Measurements from ENCODE around the gene FBLL1.
"Not testable (repeated sequence)": the region's sequence is repeated elsewhere in the genome, so short reads cannot be mapped to it uniquely, and the experiment has no call there.

FBLL1 gene

DNA sequence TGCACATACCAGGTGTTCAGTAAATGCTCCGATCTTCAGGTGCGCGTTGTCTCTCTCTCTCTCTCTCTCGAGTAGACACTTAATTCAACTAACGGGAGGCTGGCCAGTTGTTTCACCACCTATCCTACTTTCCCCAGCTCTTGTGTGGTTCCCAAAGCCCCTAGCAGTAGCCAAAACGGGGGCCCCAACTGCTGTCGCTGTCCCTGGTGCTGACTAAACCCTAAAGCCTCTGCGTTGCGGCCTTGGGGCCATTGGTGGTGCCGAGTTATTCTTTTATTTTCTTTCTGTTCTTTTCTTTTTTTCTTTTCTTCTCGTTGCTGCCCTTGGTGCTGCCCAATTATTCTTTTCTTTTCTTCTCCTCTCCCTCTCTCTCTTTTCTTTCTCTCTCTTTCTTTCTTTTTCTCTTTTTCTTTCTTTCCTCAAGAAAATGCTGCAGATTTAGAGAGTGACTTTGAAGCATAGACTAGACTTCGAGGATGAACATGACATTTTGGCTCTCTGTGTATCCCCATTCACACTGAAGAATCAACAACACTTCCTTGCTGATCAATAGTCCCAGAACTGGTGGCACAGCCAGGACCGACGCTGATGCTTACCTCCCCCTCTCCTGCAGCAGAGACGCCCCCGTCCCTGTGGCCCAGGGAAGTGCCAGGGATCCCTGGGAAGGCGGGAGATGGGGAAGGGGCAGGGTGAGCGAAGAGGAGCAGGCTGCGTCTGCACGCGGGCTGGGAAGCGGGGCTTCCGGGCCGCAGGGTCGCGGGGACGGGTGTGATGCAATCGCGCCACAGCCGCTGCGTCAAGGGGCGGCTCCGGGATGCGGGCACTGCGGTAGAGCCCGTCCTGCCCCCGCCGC is at the start of gene FBLL1:
FBLL1 (plus strand) TSS at position 785 of the 853 bp plus-strand sequence. CDS start 200 bp downstream, outside the sequence.
- DNase-seq (ENCODE audit: low read depth in 2 of 2) = peak in 1 of 2 experiments; percentile 6

DNA sequence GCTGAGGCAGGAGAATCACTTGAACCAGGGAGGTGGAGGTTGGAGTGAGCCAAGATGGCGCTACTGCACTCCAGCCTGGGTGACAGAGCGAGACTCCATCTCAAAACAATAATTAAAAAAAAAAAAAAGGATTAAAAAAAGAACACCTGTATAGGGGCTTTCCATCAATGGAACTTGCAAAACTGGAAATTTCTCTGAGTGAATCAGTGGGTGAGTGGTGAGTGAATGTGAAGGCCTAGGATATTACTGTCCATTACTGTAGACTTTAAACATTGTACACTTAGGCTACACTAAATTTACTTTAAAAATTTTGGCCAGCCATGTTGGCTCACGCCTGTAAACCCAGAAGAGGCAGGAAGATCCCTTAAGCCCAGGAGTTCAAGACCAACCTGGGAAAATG is 48.5 kb upstream of the FBLL1 start:
- no peak for DNase-seq (ENCODE audit: low read depth in 2 of 2)

DNA sequence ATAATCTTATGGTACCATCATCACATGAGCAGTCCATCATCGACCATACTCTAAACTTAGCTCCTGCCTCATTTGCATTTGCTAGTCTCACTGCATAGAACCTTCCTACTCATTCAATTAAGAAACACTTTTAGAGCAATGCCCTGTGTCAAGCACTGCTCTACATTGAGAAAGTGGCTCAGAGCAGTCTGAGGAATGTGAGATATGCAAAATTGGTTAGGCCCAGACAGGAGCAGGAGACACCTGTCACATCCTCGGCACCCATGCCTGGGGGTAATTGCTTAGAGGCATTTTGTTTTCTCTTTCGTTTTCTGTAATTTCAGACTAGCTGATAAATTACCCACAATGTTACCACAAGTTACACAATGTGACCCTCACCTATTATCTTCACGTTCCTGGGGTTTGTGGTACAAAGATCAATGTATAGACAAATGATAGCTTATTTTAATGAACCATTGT is 47.7 kb upstream of the FBLL1 start:
- DNase-seq (ENCODE audit: low read depth in 2 of 2) = no peak

DNA sequence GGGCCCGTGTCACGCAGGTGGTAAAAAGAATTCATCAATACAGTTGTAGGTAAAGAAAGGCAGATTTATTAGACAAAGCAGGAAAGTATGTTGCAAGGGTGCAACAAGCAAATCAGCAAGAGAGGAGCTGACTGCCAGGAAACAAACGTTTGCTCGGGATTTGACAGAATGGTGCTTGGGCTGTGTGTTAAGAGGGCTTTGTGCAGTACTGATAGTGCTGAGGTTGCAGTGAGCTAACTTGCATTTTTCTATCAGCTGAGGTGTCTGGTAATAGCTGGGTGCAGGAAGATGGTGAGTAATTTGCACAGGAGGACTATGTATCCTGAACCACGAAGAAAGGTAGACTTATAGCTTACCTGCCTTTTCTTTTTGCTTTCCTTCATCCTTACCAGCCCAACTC is 46.7 kb upstream of the FBLL1 start:
- DNase-seq (ENCODE audit: low read depth in 2 of 2) = no peak

DNA sequence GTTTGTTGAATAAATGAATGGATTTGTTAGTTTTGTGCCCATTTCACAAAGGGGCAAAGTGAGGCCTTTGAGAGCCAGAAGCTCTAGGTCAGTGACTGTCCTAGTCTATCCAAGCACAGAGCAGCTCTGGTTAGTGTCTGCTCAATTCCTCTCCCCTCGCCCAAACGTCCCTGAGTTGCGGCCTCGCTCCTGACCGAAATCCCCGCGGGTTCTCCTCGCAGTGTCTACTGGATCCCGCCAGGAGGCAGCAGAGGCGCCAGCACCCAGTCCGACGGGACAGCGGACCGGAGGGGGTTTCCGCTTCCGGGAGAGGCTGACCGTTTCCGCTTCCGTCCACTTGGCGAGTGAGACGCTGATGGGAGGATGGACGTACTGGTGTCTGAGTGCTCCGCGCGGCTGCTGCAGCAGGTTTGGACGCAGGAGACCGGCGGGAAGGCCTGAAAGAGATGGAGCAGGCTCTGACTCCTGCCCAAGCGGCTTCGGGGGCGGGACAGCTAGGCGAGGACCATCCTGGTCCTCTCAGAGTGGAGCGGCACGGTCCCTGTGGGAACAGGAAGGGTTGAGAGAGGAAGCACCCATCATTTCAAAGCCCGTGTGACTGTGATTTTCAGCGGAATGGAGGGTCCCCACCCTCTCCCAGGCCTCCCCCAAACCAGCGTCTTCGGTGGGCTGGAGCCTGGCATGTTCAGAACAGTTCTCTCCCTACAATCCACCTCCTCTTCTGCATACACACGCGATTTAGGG is 42.8 kb upstream of the FBLL1 start, which contains the start of gene RARS1:
RARS1 (plus strand) TSS at position 336 of the 744 bp plus-strand sequence; CDS start at position 364, 28 bp downstream.
- DNase-seq (ENCODE audit: low read depth in 2 of 2) = peak; percentile 85 to 87

DNA sequence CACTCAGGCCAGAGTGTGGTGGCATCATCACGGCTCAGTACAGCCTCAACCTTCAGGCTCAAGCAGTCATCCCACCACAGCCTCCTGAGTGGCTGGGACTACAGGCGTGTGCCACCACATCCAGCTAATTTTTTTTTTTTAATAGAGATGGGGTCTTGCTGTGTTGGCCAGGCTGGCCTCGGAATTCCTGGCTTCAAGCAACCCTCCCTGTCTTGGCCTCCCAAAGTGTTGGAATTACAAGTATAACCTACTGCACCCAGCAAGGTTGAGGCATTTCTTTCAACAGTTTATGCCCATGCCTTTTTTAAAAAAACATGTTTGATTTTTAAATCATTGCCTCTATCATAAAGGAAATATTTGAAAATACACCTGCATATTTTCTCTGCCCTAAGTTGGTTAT is 40.0 kb upstream of the FBLL1 start:
- no peak for DNase-seq (ENCODE audit: low read depth in 2 of 2)

DNA sequence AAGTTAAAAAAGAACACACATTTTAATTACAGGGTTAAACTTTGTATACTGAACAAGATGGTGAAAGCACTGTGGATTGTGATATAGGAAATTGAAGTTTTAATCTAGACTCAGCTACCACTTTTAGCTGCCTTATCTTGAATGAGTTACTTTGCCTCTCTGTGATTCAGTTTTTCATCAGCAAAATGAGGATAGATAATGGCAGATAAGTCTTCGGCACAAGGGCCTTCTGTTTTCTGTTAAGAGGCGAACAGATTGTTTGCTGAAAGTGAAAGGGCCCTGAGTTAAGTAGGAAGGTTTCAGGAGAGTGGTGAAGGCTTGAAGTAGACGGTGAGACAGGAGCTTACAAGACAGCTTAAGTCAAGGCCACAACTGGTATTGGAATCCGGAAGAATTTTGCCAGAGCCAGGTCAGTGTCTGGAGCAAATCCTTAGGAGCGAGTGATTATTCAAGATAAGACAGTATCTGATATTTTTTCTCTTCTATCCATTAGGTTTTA is 35.0 kb upstream of the FBLL1 start:
- DNase-seq (ENCODE audit: low read depth in 2 of 2) = no peak

DNA sequence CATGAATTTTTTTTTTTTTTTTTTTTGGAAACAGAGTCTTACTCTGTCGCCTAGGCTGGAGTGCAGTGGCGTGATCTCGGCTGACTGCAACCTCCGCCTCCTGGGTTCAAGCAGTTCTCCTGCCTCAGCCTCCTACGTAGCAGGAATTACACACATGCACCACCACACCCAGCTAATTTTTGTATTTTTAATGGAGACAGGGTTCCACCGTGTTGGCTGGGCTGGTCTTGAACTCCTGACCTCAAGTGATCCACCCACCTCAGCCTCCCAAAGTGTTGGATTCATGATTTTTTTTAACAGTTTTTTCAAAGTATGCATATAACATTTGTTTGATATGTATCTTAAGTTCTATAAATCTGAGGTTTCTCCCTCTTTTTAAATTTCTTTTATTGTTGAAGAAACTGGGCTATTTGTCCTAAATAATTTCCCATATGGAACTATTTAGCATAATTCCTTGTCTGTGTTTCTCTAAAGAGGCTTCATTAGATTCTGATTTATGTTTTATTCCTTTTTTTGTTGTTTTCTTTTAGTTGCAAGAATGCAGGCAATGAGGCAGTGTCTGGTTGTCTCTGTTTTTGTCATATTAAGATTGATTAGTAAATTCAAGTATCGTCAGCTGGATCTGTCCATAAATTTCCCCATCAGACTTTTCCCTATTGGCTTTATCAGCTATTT is 26.4 kb upstream of the FBLL1 start:
- no peak for DNase-seq (ENCODE audit: low read depth in 2 of 2)

DNA sequence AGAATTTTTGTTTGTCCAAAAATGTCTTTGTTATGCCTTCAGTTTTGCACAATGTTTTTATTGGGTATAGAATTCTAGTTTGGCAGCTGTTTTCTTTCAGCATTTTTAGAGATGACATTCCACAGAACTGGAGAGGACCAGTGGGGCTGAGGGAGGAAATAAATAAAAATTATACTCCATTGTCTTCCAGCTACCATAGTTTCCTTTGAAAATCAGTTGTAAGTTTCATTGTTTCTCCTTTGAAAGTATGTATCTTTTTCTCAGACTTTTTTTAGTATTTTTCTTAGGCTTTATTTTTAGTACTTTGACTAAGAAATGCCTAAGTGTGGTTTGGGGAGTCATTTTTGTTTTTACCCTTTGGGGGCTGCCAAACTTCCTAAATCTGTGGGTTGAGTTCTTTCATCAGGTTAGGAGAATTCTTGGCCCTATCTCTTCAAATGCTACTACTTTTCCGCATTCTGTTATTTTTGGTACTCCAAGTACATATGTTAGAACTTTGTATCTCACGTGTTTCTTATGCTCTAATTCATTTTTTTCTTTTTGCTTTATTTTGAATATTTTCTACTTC is 15.2 kb upstream of the FBLL1 start:
- DNase-seq (ENCODE audit: low read depth in 2 of 2) = no peak

DNA sequence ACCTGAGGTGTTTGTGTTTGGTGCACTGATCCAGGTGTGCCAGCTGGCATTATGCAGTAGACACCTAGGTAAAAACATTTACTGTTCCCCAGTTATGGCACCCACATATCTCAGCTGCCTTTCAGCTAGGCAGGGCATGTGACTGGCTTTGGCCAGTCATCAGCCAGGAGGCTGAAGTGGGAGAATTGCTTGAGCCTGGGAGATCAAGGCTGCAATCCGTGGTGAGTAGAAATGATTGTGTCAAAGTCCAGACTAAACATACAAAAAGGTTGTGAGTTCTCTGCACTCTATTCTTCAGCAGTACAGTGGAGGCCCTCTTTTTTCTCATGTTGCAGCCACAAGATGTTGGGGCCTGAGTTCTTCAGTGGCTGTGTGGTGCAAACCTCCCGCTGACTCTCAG is 3.2 kb upstream of the FBLL1 start:
- DNase-seq (ENCODE audit: low read depth in 2 of 2) = no peak

DNA sequence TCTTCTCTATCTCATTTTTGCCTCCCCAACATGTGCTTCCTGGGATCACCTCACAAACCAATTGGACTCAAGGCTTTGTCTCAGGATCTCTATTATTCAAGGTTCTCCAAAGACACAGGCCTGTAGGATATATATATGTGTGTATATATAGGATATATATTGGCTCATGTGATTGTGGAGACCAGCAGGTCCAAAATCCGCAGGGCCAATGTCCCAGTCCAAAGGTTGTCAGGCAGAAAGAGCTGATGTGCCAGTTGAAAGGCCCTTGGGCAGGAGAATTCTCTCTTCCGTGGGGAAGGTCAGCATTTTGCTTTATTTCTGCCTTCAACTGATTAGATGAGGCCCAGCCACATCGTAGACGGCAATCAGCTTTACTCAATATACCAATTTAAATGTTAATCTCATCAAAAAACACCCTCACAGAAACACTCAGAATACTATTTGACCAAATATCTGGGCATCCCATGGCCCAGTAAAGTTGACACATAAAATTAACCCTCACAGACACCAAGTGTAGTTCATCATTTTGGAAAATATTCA is 1.3 kb upstream of the FBLL1 start:
- no peak for DNase-seq (ENCODE audit: low read depth in 2 of 2)

DNA sequence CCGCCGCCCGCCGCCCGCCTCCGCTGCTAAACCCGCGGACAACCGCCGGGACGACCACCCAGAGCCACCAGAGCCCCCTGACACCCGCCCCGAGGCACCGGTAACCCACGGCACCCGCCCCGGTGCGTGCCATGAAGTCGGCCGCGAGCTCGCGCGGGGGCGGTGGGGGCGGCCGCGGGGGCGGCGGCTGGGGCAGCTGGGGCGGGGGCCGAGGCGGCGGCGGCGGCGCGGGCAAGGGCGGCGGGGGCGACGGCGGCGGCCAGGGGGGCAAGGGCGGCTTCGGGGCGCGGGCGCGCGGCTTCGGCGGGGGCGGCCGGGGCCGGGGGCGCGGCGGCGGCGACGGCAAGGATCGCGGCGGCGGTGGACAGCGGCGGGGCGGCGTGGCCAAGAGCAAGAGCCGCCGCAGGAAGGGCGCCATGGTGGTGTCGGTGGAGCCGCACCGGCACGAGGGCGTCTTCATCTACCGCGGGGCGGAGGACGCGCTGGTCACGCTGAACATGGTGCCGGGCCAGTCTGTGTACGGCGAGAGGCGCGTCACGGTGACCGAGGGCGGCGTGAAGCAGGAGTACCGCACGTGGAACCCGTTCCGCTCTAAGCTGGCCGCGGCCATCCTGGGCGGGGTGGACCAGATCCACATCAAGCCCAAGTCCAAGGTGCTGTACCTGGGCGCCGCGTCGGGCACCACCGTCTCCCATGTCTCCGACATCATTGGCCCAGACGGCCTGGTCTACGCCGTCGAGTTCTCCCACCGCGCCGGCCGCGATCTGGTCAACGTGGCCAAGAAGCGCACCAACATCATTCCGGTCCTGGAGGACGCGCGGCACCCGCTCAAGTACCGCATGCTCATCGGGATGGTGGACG is 499 bp downstream of the FBLL1 start:
- DNase-seq (ENCODE audit: low read depth in 2 of 2) = no peak

DNA sequence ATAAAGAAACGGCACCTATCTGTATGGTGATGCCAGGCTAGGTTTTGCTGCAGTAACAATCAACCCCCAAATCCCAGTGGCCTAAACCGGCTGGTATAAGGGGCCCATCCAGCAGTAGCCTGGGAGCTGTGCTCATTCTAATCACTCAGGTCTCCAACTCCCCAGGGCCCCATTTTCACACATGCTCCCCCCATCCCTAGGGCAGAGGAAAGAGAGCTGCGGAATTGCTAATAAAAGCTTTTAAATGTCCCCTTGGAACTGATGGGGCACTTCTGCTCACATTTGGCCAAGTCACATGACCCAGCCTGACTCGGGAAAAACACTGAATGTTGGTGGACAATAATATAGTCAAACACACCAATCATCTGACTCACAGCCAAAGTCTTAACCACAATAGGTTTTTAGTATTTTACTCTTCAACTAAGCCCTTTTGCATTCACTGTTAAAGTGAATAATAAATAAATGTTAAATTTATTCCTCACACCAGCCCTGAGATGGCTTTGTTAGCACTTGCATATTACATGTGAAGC is 1.6 kb downstream of the FBLL1 start:
- no peak for DNase-seq (ENCODE audit: low read depth in 2 of 2)

DNA sequence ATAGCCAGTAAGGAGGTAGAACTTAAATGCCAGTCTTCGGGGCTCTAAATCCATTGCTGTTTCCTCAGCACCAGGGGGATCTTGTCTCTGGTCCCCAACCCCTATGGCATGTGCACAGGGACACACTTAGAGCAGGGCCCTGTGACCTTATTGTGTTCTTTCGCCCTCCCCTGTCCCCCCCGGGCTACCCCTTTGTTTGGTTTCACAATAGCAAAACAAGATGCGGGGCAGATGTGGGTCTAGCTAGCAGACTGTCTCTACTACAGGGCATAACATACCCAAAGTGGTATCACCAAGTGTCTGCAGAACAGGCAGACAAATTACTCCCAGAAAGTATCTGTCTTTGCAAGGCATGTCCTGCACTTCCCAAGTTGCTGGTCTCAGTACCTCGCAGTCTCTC is 2.1 kb downstream of the FBLL1 start:
- no peak for DNase-seq (ENCODE audit: low read depth in 2 of 2)

DNA sequence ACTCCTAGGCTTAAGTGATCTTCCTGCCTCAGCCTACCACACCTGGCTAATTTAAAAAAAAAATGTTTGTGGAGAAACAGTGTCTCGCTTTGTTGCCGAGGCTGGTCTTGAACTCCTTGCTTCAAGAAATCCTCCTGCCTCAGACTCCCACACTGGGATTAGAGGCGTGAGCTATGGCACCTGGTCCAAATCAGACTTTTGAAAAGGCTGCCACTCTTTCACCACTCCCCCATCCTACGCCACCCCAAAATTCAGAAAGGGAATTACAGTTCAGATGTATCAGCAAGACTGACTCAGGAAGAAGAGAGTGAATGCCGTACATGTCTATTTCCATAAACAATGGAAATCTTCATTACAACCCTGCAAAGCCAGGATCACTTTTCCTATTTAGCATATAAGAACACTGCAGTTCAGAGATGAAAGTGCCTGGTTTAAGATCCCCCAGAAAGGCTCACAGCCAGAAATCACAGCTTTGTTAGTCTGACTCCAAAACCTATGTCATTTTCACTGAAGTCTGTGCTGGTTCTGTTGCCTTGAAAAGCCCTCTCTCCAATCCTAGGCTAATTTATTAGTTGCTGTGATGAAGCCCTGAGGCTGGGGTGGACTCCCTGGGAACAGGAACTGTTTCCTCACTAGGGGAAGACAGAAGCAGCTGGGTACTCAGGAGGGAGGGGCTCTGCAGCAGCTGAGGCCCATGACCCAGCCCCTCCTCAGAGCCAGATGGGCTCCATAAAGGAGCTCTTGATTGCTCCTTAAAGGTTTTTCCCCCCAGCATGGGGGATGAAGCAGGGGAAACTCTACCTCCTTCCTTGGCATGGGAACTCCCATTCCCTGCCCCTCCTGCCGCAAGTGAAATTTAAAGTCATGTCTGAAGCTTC is 3.1 kb downstream of the FBLL1 start:
- DNase-seq (ENCODE audit: low read depth in 2 of 2) = no peak

DNA sequence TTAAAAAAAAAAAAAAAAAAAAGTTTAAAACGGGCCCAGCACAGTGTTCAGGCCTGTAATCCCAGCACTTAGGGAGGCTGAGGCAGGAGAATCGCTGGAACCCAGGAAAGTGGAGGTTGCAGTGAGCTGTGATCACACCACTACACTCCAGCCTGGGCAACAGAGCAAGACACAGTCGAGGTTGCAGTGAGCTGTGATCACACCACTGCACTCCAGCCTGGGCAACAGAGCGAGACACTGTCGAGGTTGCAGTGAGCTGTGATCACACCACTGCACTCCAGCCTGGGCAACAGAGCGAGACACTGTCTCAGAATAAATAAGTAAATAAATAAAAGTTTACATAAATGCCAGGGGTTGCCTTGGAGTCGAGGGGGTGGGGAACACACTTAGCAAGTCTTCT is 5.2 kb downstream of the FBLL1 start:
- not testable (repeated sequence) for DNase-seq (ENCODE audit: low read depth in 2 of 2)

DNA sequence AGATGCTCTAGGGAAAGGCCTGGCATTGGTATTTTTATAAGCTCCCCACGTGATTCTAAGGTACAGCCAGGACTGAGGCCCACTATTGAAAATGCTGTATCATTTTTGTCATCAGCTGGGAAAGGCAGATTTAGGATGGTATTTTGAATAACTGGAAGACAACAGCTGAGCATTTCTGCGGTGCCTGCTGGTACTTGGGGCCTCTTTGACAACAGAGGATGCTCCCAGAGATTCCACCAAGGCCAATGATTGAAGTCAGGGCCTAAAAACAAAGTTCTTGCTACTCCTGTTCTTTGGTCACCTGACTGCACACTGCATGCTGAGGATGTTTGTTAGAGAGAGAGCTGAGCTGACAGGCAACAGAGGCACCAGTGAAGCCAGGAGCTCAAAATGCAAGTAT is 8.1 kb downstream of the FBLL1 start:
- no peak for DNase-seq (ENCODE audit: low read depth in 2 of 2)

DNA sequence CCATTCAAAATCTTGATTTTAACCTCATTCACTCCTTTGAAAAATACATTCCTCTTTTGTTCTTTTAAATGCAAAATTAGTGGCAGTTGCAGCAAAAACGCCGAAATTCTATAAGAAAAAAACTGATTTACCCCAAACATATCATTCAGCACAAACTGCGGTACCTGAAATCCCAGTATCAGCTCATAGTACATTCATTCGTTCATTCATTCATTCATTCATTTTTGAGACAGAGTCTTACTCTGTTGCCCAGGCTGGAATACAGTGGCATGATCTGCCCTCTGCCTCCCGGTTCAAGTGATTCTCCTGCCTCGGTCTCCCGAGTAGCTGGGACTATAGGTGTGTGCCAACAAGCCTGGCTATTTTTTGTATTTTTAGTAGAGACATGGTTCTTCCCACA is 20.4 kb downstream of the FBLL1 start:
- DNase-seq (ENCODE audit: low read depth in 2 of 2) = no peak

DNA sequence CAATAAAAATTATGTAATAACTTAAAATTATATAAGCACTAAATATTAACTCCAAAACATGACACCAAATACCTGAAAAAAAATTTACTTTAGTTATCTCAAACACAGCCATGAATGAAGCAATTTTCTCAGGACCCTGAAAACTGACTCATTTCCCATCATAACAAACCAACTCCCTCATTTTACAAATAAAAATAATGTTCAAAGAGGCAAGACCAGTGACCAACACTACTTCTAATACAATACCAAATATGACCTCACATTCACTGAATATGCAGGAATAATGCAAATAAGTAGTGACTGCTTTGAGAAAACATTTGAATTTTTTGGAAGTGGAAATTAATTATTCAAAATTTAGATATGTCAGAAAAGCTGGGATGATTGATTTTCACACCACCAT is 21.6 kb downstream of the FBLL1 start:
- DNase-seq (ENCODE audit: low read depth in 2 of 2) = no peak
